Cortex of kidney (tissue), 1 donor: ENCODE results near the gene LTB.

Source experiments
- DNase-seq: peaks from one replicate; lab custom pipeline; 2025; lab: John Stamatoyannopoulos, UW

LTB gene, protein sequence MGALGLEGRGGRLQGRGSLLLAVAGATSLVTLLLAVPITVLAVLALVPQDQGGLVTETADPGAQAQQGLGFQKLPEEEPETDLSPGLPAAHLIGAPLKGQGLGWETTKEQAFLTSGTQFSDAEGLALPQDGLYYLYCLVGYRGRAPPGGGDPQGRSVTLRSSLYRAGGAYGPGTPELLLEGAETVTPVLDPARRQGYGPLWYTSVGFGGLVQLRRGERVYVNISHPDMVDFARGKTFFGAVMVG

DNA sequence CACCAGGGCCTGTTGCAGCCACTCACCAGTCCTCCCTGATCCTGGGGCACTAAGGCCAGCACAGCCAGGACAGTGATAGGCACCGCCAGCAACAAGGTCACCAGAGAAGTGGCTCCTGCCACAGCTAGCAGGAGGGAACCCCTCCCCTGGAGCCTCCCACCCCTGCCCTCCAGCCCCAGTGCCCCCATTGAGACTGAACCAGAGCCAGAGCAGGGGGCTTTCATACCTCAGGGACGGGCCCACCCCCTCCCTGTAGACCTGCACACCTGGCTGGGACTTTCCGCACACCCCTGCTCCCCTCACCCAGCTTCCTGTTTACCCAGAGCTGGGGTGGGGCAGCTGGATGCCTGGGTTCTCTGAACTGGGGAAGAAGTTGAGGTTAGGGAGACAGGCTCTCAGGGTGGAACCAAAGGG, at the start of gene LTB:
Gene LTB (minus strand): TSS at position 195 of the 414 bp plus-strand sequence. CDS start 7 bp downstream, at position 188.
- DNase-seq, result no peak

DNA sequence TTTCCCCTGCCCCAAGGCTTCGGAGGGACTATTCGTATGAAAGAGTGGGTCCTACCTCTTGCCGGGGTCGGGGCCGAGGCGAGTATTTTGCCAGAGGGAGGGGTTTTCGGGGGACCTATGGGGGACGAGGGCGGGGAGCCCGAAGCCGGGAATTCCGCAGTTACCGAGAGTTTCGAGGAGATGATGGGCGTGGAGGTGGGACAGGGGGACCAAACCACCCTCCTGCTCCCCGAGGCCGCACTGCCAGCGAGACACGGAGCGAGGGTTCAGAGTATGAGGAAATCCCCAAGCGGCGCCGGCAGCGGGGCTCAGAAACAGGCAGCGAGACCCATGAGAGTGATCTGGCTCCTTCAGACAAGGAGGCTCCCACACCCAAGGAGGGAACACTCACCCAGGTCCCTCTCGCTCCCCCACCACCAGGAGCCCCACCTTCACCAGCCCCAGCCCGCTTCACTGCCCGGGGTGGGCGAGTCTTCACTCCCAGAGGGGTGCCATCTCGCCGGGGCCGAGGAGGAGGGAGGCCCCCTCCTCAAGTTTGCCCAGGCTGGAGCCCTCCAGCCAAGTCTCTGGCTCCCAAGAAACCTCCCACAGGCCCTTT, 49.6 kb upstream of the LTB start:
- no peak for DNase-seq

DNA sequence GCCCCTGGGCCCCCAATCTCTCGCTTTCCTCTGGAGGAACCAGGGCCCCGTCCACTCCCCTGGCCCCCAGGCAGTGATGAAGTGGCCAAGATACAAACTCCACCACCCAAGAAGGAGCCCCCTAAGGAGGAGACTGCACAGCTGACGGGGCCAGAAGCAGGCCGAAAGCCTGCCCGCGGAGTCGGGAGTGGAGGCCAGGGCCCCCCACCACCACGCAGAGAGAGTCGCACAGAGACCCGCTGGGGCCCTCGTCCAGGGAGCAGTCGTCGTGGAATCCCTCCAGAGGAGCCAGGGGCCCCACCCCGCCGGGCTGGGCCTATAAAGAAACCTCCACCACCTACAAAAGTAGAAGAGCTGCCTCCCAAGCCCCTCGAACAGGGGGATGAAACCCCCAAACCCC, 49.0 kb upstream of the LTB start:
- no peak for DNase-seq

DNA sequence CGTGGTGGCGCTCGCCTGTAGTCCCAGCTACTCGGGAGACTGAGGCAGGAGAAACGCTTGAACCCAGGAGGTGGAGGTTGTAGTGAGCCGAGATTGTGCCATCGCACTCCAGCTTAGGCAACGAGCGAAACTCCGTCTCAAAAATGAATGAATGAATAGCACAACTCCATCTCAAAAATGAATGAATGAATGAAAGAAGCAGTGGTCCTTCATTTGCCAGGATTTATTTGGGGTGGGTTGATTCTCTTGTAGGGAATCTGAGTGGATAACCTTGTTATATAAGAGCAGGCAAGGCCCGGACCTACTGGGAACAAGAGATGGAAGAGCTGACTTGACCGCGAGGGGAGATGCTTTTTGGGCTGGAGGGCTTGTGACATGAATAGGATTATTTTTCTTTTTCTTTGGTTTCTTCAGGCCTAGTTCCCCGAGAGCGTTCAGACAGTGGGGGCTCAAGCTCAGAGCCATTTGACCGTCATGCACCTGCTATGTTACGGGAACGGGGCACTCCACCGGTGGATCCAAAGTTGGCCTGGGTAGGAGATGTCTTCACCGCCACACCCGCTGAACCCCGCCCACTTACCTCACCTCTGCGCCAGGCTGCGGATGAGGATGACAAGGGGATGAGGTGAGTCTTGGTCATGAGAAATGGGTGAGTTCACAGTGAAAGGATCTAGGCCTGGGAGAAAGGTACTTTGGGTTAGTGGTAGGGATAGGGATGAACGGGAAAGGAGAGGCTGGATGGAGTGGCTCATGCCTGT, 48.1 kb upstream of the LTB start:
- DNase-seq, result no peak

DNA sequence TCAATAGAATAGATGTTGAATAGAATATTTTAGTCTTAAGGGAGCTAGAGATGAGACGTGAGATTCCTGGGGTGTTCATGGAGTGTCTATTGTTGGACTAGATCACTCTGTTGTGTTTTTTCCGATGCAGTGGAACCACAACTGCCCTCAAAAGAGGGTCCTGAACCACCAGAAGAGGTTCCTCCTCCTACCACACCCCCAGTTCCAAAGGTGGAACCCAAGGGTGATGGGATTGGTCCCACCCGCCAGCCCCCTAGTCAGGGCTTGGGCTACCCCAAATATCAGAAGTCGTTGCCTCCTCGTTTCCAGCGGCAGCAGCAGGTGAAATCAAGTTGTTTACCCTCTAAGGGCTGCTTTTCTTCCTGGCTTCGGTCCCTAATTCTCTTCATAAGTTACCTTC, 46.8 kb upstream of the LTB start:
- no peak for DNase-seq

DNA sequence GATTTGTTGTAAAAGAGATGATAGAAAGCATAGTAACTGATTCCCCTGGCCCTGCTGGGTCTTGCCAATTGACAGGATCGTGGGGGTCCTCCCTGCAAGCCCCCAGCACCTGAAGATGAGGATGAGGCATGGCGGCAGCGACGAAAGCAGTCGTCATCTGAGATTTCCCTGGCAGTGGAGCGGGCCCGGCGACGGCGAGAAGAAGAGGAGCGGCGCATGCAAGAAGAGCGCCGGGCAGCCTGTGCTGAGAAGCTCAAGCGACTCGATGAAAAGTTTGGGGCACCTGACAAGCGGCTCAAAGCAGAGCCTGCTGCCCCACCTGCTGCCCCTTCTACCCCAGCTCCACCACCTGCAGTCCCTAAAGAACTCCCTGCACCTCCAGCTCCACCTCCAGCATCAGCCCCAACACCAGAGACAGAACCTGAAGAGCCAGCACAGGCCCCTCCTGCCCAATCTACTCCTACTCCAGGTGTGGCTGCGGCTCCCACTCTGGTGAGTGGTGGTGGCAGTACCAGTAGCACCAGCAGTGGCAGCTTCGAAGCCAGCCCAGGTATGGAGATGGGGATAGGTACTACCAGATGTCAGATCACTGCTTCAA, 45.6 kb upstream of the LTB start:
- DNase-seq, result no peak

DNA sequence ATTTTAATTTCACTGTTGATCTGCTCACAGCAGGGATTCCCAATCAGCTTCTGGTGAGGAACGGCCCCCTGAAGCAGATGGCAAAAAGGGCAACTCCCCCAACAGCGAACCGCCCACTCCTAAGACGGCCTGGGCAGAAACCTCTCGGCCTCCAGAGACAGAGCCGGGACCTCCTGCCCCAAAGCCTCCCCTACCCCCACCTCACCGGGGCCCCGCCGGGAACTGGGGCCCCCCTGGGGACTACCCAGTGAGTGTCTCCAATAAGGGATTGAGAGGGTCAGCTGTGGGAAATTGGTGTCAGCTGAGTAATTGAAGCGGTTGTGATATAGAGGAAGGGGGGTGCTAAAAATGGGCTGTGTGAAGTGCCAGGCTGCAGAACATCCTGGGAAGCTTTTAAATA, 44.7 kb upstream of the LTB start:
- DNase-seq, result no peak

DNA sequence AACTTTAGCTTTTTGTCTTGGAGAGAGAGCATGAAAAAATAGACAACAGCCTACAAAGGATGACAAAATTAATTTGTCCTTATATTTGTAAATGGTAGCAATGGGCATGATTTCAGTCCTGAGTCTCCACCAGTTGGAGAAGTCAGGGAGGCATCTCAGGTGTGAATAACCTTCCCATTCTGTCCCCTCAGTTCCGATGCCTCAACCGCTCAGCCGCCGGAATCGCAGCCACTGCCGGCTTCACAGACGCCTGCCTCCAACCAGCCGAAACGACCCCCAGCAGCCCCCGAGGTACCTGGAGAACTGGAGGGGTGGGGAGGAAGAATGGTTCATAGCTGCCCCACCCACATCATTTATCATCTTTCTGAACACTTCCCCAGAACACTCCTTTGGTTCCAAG, 41.8 kb upstream of the LTB start:
- DNase-seq, result no peak

DNA sequence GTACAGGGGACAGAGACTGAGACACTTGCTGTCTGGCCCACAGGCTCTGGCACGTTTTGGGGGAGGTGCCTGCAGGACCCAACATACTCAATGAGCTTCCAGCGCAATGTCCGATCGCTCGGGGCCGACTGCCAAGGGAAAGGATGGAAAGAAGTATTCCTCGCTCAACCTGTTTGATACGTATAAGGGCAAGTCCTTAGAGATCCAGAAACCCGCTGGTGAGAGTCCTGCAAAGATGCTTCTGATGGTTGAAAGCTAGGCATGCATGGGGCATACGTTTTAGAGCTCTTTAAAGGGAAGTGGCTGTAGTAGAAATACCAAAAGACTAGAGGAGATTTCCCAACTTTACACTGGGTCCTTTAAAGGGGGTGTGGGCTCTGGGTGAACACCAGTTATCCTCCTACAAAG, 40.5 kb upstream of the LTB start:
- no peak for DNase-seq

DNA sequence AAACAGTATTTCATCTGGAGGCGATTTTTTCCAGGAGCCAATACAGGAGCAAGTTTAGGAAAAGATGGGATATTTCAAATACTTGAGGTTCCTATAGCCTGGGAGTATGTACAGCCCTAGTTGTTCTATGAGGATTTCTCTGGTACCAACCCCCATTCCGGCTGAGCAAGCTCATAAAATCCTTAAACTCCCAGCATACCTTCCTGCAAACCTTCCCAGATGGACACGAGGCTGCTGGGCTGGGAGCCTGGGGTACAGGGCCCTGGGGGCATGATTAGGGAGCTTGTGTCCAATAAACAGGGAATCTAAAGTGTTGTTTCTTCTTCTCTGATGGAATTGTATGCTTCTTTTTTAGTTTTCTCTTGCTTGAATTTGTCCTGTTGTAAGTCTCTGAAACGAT, 39.8 kb upstream of the LTB start:
- no peak for DNase-seq

DNA sequence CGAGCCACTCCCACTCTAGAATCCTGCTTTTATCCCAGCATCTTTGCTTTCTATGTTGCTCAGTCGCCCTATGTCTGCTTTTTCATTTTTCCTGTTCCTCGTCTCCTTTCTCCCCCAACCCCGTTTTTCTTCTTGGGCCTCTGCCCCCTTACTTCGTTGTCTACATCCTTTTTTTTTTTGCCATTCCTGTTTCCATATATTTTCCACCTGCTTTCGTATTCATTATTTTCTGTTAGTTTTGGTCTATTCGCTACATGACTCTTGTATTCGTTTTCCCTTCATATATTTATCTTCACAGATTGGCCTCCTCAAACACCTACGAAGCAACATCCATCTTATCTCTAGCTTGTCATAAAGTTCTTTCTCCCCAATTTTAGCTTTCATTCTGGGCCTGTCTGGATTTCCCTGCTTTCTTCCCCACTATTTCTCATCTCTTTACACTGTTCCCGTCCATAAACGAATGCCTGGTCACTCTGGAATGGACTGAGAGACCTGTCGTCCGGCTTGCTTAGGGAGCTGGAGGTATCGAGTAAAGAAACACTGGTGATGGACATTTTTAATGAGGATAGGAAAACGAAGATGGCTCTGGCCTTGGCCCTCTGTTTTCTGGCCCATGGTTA, 39.2 kb upstream of the LTB start:
- no peak for DNase-seq

DNA sequence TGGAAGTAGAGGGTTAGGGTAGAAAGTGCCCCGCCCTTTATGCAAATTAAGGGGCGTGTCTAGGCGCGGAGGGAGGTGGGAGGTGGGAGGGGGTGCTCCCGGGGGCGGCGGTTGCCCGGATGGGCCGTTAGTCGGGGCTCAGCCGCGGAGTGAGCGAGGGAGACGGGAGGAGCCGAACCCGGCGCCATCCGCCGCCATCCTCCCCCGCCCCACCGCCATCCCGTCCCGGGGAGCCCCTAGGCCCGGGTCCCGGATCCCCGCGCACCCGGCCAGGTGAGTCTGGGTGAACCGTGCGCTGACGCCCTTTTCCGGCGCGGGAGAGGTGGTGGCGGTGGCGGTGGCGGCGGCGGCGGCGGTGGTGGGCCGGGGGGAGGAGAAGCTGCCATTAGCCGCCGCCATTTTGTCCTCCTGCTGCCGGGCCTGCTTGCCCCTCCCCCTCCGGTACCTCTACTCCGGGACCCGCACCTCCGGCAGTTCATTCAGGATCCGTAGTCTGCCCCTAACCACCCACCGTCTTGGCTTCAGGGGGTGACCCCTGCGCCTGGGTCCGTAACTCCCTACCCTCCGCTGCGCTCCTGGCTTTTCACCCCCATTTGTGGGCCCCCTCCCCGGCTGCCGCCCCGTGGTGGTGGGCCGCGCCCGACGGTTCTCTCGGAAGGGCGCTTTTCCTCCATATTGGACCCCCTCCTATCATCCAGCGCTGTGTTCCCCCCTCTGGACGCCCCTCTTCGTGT, 38.5 kb upstream of the LTB start, which contains the start of gene PRRC2A:
Gene PRRC2A (plus strand): TSS at position 130 of the 734 bp plus-strand sequence. CDS start 2,075 bp downstream, outside the sequence.
- DNase-seq, result peak; percentile 35

DNA sequence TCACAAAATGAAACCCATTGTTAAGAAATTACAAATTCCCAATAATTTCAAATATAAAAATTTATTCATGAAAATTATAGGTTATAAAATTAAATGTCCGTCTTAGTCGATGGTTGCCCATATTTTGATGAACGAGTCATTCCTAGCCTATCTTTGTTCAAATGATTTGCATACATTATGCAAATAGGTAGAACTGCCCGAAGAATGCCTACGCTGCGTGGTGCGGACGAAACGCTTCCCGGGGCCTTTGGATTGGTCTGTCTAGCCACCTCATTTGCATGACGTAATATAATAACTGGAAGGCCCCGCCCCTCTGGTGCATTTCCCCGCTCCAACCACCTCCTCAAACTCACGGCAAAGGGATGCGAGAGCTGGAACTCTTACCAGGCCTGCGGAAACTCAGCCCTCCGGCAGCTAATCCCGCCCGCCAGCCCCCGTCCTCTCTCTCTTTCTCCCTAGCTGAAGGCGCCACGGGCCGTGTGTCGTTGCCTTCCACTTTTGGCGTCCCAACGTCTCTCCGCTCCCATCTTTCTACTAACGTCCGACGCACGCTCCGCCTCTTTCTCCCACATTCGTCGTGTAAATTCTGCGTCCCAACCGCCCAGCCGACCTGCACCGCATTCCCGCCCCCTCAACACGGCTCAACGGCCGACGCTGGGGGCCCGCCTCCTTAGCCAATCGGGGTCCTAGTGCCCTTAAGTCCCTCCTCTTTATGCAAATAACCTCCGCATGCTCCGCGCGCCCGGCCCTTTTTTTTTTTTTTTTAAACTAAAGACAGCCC, 37.8 kb upstream of the LTB start:
- no peak for DNase-seq

DNA sequence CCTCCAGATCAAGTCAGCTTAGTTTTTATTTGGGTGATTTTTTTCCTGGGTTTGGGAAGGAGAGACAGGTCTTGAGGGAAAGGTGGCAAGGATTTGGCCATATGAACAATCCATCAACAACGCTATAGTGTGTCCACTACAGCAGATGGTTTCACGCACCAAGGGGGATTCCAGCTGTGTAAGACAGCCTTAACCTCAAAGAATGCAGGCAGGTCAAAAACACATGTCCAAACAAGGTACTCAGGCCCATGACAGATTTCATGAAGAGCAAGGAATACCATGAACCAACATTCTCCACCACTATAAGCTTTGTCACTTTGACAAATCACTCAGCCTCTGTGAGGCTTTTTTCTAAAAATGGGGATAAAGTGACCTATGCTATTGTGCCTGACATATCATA, 34.8 kb upstream of the LTB start:
- DNase-seq, result no peak

DNA sequence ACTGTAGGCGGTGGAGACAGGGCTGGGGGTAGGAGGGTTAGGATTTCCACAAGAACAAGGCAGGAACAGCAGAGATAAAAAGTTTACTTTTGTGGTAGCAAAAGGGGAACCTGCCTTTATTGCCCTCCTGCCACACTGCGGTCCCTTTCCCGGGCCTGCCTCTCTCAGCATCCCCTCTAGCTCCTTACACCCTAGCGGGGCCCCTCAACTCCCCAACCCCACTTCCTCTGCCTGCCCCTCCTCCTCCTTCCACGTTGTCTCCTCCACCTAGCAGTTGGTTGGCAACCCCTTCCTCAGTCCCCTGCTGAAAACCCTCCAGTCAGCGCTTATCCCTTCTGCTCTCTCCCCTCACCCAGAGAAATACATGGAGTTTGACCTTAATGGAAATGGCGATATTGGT, 33.5 kb upstream of the LTB start:
- no peak for DNase-seq

DNA sequence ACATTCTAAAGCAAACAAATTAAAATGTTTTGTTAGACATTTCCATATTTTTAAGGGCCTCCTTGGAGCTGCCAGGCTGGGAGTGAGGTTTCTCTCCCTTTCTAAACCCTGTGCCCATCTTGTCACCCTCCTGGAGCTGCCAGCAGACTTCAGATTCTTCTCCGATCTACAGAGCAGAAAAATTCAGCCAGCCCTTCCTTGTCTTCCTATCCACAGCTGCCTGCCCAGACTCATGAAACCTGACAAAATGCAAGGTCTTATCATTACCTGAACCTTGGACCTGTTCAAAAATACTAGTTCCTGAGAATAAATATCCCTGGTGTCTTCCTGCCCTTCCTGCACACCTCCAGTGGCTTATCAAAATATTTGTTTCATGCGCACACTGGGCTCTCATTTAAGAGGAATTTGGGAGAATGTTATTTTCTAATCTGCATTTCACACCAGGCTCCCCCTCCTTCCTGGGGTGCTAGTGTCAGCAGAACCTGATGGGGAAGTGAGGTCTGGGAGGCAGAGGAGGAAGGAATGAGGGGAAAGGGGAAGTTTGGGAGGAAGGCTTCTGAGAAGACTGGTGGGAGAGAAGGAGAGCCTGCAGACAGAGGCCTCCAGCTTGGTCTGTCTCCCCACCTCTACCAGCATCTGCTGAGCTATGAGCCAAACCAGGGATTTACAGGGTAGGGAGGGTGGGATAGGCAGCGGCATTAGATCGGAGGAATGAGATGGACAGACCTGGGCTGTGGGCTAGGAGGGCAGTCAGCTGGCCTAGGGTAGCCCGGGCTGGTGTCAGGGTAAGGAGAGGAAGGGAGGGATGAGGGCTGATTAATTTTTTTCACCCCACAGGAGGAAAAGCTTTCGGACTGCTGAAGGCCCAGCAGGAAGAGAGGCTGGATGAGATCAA, 32.7 kb upstream of the LTB start, which contains the start of gene AIF1:
Gene AIF1 (plus strand): TSS at position 551 of the 895 bp plus-strand sequence. CDS start 96 bp downstream, at position 647.
- no peak for DNase-seq

DNA sequence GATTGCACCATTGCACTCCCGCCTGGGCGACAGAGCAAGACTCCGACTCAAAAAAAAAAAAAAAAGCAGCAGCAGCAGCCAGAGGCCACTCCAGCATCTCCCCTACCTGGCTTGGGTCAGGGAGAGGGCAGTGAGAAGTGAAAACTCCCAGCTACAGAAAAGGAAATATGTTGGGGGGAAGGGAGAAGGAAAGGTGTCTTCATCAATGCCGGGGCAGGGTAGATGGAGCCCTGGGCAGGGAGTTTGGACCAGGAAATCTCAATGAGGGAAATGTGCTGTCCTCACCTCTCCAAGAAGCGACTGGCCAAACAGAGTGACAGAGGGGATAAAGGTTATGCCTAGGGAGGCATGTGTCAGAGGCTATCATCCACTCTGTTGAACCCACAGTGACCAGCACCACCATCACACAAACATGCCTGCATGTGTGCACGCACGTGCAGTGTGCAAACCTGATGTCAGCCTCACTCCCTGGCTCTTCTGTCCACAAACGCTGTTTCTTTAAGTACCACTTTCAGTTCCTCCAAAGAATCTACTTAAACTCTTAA, 31.9 kb upstream of the LTB start:
- DNase-seq, result no peak

DNA sequence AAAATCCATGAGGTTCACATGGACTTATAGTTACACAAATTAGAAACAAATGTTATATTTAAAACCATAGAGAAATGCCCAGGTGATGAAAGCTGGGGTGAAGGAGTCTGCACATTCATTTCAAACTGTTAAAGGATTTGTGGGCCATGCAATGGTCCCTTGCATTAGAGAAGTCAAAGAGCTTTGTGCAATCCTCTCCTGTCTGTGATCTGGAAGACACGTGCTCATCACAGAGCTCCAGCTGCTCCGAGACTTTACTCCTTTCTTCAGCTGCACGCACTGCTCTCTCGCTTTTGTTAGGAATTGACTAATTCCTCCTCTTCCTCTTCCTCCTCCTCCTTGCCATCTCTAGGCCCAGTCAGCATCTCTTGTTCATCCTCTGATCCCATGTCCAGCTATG, 28.7 kb upstream of the LTB start:
- DNase-seq, result no peak
